GM18505 (cell line): ENCODE data around the gene SPSB1.
"Not testable (repeated sequence)": the region's sequence is repeated elsewhere in the genome, so short reads cannot be mapped to it uniquely, and the experiment has no call there.

Experiments
- ATAC-seq: cut with Tn5 transposase; IDR thresholded peaks from one replicate; pipeline ENCODE4 v1.9.1; 2021; ENCODE audit not compliant: unreplicated experiment
- POLR2A ChIP-seq: IDR thresholded peaks from 4 replicates; pipeline ENCODE4 v1.6.1; 2011; ENCODE audit warnings: borderline replicate concordance; ENCODE audit not compliant: insufficient read depth, insufficient read length; ENCODE audit errors: extremely low read depth

The SPSB1 gene

DNA sequence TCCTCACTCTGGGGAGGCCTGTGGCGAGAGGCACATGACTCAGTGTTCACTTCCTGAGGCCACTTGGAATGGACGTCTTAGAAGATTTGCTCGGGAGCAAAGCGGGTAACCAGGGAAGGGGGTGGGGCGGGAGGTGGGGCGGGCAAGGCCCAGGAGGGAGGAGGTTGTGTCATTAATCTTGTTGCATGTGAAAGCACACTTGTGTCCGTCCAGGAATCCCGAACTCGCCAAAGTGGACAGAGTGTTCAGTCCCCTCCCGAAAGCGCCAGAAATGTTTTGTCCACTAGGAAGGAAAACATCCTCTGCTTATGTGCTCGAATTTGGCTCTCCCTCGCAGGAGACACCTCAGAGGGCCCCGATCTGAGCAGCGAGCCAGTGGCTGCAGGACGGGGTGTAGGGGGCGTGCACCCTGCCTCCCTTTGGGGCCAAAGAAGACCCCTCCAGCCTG is 84.2 kb downstream of the SPSB1 start:
- no peak for TF ChIP-seq POLR2A
- no peak for ATAC-seq

DNA sequence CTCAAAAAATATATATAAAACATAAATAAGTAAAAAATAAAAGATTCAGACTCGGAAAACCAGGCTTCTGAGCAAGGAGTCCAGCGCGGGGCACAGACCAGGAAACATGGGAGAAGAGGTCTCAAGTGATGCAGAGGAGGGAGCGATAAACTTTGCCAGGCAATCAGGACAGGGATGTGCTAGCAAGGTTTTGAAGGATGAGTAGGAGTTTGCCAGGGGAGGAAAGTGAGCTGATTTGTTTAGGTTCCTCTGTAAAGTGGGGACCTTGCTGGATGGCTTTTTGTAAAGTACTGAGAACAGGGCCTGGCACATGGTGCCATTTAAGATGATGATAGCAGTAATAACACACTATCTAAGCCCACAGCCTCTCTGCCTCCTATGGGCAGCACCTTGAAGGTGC is 86.1 kb downstream of the SPSB1 start:
- no peak for TF ChIP-seq POLR2A
- no peak for ATAC-seq

DNA sequence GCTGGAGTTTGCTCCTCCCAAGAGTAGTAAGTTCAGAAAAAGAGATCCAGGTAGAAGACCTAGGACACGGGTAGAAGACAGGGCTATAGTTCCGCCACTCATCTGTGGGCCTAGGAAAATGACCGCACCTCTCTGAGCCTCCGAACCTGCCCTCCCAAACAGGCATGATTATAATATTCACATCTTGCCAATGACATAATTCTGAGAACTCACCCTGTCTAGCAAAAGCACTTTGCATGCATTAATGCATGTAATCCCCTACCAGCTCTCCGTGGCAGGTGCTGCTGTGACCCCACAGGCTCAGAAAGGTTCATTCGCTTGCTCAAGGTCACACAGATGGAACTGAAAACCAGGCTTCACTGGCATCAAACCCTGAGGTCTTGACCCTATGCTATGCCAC is 88.0 kb downstream of the SPSB1 start:
- TF ChIP-seq POLR2A: no peak
- no peak for ATAC-seq

DNA sequence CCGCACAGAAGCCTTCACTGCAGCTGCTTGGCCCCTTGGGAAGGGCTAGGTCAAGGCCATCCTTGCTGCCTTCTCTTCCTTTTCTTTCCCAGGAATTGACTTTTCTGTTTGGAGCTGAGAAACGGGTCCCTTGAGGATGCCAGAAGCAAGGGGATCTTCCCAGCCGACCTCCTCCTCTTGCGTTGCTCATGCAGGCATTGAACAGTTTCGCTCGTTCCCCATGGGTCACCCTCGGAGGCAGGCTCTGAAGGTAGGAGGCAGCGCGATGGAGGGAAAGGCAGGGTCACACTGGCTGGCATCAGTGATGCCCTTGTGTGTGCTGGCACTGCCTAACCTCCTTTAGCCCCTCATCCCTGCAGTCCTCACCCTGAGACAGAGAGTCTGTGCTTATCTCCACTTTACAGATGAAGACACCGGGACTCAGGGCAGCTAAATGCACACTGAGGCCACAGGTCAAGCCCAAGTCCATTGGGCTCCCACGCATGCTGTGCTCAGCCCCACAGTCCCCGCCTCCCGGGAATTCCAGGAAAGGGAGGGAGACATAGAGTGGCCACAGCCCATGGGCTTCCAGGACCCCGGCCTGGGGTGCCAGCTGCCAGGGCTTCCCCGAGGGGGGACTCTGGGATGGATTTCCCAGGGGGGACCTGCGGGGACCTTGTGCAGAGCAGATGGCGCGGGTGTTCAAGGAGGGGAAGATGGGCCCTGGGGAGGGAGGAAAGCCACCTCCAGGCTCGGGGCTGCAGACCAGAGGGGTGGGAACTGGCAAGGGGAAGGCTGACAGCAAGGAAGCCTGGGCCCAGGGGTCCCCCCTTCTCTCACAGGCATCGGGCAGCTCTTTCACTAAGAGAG is 90.2 kb downstream of the SPSB1 start:
- ATAC-seq: no peak

DNA sequence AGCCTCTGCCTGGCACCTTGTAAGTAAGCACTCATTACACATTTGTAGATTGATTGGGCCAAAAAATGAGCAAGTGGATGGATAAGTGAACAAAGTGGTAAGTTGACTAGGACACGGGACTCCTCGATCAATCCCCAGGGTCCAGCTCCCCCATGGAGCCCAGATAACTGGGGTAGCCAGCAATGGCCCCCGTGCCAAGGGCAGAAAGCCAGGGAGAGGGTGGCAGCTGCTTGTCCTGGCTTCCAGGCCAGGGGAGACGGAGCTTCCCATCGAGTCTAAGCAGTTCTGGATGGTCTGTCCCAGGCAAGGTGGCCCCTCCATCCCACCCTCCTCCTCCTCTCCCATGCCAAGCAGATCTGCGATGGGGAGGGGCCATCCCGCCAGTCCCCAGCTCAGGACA is 91.4 kb downstream of the SPSB1 start:
- no peak for ATAC-seq
- TF ChIP-seq POLR2A: no peak

More for the DNA sequence above, 90.2 kb downstream of the SPSB1 start:
- no peak for TF ChIP-seq POLR2A

DNA sequence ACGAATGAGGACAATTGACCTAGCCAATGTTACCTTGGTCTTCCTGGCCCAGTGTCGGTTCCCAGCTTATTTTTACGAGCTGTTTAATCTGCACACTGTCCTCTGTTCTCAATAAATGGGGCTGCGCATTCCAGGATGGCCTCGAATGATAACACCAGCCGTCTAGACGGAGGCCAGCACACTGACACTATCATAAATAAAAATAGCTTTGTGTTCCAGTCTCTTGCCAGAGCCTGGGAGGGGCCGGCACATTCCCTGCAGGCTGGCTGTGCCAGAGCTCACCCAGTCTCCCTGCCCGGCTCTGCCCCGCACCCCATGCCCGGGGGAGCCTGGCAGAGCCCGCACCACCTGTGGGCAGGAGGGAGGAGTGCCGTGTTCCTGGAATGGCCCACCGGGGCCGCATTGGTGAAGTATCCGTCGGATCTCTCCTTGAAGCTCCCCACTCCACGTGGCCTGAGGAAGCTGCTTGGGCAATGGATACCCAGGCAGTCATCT is 92.1 kb downstream of the SPSB1 start:
- no peak for ATAC-seq
- TF ChIP-seq POLR2A: no peak

DNA sequence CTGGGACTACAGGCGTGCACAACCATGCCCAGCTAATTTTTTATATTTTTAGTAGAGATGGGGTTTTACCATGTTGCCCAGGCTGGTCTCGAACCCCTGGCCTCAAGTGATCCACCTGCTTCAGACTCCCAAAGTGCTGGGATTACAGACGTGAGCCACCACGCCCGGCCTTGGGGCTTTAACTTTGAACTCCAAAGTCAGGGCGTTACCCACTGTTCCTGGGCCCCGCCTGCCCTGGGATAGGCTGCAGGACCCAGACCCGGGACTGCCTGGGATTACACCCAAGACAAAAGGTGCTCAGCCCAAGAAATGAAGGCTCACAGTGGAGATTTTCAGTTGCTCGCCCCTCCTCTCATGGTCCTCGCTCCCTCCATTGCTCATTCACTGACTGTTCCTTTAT is 92.7 kb downstream of the SPSB1 start:
- not testable (repeated sequence) for ATAC-seq

DNA sequence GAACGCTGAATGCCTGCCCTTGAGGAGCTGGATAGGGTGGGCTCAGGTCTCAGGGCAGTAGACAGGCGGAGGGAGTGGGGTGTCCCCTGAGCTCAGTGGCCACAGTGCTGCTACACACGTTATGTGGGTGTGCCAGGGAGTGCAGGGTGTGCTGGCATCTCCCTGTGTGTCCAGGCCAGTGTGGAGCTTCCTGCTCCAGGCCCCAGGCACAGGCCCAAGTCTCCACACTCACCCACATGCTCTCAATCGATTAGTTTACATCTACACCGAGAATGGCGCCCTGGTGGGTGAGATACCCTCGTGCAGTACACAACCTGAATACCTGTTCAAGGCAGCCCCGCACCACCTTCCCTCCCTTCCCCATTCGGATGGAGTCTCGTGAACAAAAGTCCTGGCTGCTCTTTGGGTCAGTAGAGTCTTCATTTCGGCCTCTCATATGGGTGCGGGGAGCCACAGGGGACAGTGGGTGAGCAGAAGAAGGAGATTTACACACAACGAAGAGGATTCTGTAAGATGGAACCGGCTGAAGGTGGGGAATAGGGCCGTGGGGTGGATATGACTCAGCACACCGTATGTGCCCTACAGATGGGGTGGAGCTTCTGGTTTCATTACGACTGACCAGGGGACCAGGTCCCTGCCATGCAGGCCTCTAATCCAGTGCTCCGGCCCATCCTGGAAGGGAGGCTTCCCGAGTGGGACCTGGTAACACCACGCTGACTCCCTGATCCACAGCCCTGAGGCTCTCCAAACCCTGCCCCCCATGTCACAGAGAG is 93.3 kb downstream of the SPSB1 start:
- no peak for ATAC-seq
- no peak for TF ChIP-seq POLR2A

DNA sequence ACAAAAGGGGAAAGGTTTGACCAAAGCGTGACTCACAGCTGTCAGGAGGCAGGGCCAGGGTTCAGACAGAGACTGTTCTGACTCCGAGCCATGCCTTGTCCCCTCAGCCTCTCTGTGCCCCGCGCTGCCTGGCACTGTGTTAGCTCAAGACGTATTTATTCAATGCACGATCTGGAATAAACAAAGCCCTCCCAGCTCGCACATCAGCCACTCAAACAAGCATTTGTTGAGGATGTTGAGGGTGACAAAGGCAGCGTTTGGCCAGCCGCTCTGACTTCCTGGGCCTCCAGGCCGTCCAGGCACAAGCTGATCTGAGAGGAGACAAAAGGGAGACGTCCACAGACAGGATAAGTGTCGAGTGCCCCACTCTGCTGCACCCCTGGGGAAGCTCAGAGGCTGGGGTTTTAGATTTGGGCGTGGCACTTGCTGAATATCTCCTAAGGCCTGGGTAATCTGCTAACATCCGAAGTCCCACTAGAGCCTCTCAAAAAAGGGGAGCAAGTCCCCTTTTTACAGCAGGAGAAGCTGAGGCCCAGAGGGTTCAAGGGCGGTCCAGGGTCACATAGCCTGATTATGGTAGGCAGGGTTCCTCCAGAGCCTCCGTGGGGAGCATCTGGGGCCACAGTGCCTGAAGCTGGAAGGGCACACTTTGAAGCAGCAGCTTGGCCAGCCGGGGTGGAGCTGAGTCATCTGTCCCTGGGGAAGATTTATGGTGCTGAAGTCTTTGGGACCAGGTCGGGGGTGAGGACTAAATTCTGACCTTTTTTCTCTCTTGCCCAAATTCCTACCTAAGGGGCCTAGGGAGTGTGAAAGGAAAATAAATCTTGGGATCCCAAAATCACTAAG is 95.9 kb downstream of the SPSB1 start:
- ATAC-seq: no peak

DNA sequence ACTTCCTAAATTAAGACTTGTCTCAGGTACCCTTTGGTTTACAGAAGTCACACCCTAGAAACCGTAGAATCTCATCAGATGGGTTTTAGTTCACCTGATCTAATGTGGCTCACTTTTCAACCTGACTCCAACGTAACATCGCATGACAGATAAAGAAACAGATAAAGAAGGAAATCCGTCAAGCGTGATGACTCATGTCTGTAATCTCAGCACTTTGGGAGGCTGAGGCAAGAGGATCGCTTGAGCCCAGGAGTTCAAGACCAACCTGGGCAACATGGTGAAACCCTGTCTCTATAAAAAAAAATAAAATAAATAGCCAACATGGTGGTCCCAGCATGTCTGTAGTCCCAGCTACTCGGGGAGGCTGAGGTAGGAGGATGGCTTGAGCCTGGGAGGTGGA is 97.3 kb downstream of the SPSB1 start:
- no peak for ATAC-seq
- TF ChIP-seq POLR2A: no peak

More for the DNA sequence above, 95.9 kb downstream of the SPSB1 start:
- no peak for TF ChIP-seq POLR2A

DNA sequence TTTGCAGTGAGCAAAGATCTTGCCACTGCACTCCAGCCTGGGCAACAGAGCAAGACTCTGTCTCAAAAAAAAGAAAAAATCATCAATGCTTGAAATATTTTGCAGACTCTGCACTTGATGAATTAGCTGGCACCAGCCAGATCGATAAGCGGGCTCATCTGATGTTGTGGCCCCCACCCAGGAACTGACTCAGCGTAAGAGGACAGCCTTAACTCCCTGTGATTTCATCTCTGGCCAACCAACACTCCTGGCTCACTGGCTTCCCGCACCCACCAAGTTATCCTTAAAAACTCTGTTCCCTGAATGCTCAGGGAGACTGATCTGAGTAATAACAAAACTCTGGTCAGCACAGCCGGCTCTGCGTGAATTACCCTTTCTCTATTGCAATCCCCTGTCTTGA is 98.9 kb downstream of the SPSB1 start:
- no peak for TF ChIP-seq POLR2A
- ATAC-seq: no peak

DNA sequence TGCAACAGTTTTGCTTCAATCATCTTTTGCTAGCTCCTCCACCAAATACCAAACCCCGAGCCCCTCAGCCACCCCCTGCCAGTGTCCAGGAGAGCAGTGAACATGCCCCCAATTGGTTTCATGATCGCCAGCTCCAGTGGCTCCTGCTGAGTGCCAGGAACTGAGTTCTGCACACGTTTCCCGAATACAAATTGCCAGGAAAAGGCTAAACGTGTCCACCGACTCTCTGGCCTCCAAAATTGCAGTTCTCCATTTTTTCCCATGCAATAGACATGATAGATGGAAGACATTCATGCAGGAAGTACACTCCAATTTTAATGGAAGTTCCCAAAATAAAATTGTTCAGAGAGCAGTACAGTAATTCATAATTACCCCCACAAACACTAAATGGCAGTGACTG is 101.3 kb downstream of the SPSB1 start:
- no peak for ATAC-seq
- no peak for TF ChIP-seq POLR2A

DNA sequence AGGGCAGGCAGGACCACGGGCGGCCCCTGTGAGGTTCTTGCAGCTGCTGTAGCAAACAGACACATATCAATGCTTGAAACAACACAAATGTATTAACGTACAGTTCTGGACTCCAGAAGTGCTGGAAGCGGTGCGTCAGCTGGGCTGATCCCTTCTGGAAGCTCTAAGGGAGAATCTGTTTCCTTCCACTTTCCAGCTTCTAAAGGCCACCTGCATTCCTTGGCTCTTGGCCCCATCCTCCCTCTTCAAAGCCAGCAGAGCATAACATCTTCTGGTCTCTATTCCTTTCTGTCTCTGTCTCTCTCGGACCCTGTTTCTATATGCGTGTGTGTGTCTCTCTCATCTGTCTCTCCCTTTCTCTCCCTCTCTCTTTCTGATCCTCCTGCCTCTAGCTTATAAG is 102.3 kb downstream of the SPSB1 start:
- TF ChIP-seq POLR2A: no peak

More for the DNA sequence above, 102.3 kb downstream of the SPSB1 start:
- no peak for ATAC-seq
